ENCODE measurements around the gene ZNF213.
"Not testable (repeated sequence)": the region's sequence is repeated elsewhere in the genome, so short reads cannot be mapped to it uniquely, and the experiment has no call there.

The ZNF213 gene

GRCh38 chr16:3171181-3171854, 36.5 kb downstream of the ZNF213 start:
- DNase-seq = no peak

GRCh38 chr16:3171855-3172593, 37.2 kb downstream of the ZNF213 start:
- DNase-seq = no peak

GRCh38 chr16:3173892-3174617, 39.2 kb downstream of the ZNF213 start:
- no peak for DNase-seq

GRCh38 chr16:3174618-3175148, 39.9 kb downstream of the ZNF213 start:
- DNase-seq = no peak

- no peak for DNase-seq
Measured at GRCh38 chr16:3175157-3176093, 40.6 kb downstream of the ZNF213 start.

GRCh38 chr16:3179651-3180050, 44.8 kb downstream of the ZNF213 start:
- DNase-seq = no peak

- DNase-seq = no peak
Measured at GRCh38 chr16:3180445-3180878, 45.6 kb downstream of the ZNF213 start.

- not testable (repeated sequence) for DNase-seq
Measured at GRCh38 chr16:3182293-3182607, 47.4 kb downstream of the ZNF213 start.

- DNase-seq = no peak
Measured at GRCh38 chr16:3182608-3183444, 48.0 kb downstream of the ZNF213 start.

- no peak for DNase-seq
Measured at GRCh38 chr16:3183445-3184139, 48.8 kb downstream of the ZNF213 start.

GRCh38 chr16:3186946-3187690, 52.3 kb downstream of the ZNF213 start:
- DNase-seq = no peak

- DNase-seq = no peak
Measured at GRCh38 chr16:3187798-3188674, 53.2 kb downstream of the ZNF213 start, which contains the start of gene OR1F1. OR1F1 (plus strand) TSS chr16:3188204.

- DNase-seq = no peak
Measured at GRCh38 chr16:3188675-3188924, 53.8 kb downstream of the ZNF213 start.

- DNase-seq = no peak
Measured at GRCh38 chr16:3188925-3189825, 54.3 kb downstream of the ZNF213 start.

- DNase-seq = no peak
Measured at GRCh38 chr16:3189869-3190268, 55.0 kb downstream of the ZNF213 start.

- DNase-seq = no peak
Measured at GRCh38 chr16:3190949-3191353, 56.1 kb downstream of the ZNF213 start.

Measured in NCI-H187 treated with DMSO at 0.1 percent for 48 hours (cell line).